ENCODE results near the gene CFAP299. TPM values are rescaled to one million over a fixed set of nuclear protein-coding genes. Genes with fewer than 3 reads are reported as not detected.
"Not testable (repeated sequence)": the region's sequence is repeated elsewhere in the genome, so short reads cannot be mapped to it uniquely, and the experiment has no call there.

Gene CFAP299
- total RNA-seq, 1 donor from 2014 or later, result not detected

GRCh38 chr4:80340036-80340435 is 4.5 kb downstream of the CFAP299 start:
- peaks cover 7% of the 10 kb centered on the region for H3K4me1 Mint-ChIP-seq (ENCODE audit: low read depth)
- H3K36me3 Mint-ChIP-seq (ENCODE audit: low read depth), result no peaks in the 10 kb centered on the region
- H3K4me3 Mint-ChIP-seq, result no peak overlapping the region
- intact Hi-C loops (cut with micrococcal nuclease), result no loop called here
- H3K27me3 Mint-ChIP-seq (ENCODE audit: insufficient read depth), result peaks cover 21% of the 10 kb centered on the region
- peaks cover 16% of the 10 kb centered on the region for H3K9me3 Mint-ChIP-seq
- H3K27ac Mint-ChIP-seq, result no peak overlapping the region
- no peak for DNase-seq (ENCODE audit: low spot score)

- H3K36me3 Mint-ChIP-seq (ENCODE audit: low read depth); H3K4me1 Mint-ChIP-seq (ENCODE audit: low read depth); H3K27me3 Mint-ChIP-seq (ENCODE audit: insufficient read depth); H3K27ac Mint-ChIP-seq; DNase-seq (ENCODE audit: low spot score); intact Hi-C loops (cut with micrococcal nuclease); H3K4me3 Mint-ChIP-seq: not testable (repeated sequence)
- H3K9me3 Mint-ChIP-seq, result peaks cover 16% of the 10 kb centered on the region
Measured at GRCh38 chr4:80342684-80343083, 7.2 kb downstream of the CFAP299 start.

- intact Hi-C loops (cut with micrococcal nuclease), result no loop called here
- DNase-seq (ENCODE audit: low spot score), result no peak
- Mint-ChIP-seq H3K27ac (no peak overlapping the region), H3K9me3 (peaks cover 16% of the 10 kb centered on the region), H3K4me3 (no peak overlapping the region), H3K27me3 (ENCODE audit: insufficient read depth) (peaks cover 12% of the 10 kb centered on the region), H3K4me1 (ENCODE audit: low read depth) (no peaks in the 10 kb centered on the region), H3K36me3 (ENCODE audit: low read depth) (no peaks in the 10 kb centered on the region)
Measured at GRCh38 chr4:80343887-80344286, 8.4 kb downstream of the CFAP299 start.

- no peak overlapping the region for H3K27ac Mint-ChIP-seq
- H3K4me3 Mint-ChIP-seq, result no peak overlapping the region
- H3K36me3 Mint-ChIP-seq (ENCODE audit: low read depth), result no peaks in the 10 kb centered on the region
- H3K27me3 Mint-ChIP-seq (ENCODE audit: insufficient read depth), result peaks cover 31% of the 10 kb centered on the region
- H3K9me3 Mint-ChIP-seq, result no peaks in the 10 kb centered on the region
- H3K4me1 Mint-ChIP-seq (ENCODE audit: low read depth), result no peaks in the 10 kb centered on the region
- intact Hi-C loops (cut with micrococcal nuclease), result loop anchor here (10.0 kb wide), 1 partner anchor 455 kb away; no protein-coding TSS in a partner anchor
- no peak for DNase-seq (ENCODE audit: low spot score)
Measured at GRCh38 chr4:80360084-80360483, 24.6 kb downstream of the CFAP299 start.

DNA sequence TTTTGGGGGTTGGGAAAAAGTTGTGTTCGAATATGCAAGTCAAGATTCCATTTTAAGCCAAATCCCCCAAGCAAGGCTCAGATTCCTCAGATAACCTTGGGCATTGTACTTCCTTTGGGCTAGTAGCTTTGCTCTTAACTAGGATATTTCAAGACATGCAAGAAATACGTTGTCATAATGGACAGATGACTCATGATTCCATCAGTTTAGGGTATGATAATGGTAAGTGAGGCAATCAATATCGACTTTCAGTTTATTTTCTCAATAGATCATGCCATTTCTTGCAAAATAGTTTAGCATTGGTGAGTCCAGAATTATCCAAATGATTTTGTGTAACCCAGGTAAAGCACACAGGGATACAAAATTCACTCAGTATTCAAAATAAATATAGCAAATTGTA is 25.4 kb downstream of the CFAP299 start:
- intact Hi-C loops (cut with micrococcal nuclease), result loop anchor here (10.0 kb wide), 1 partner anchor 454 kb away; no protein-coding TSS in a partner anchor
- H3K4me1 Mint-ChIP-seq (ENCODE audit: low read depth), result no peaks in the 10 kb centered on the region
- peaks cover 31% of the 10 kb centered on the region for H3K27me3 Mint-ChIP-seq (ENCODE audit: insufficient read depth)
- no peaks in the 10 kb centered on the region for H3K36me3 Mint-ChIP-seq (ENCODE audit: low read depth)
- no peak overlapping the region for H3K27ac Mint-ChIP-seq
- no peak for DNase-seq (ENCODE audit: low spot score)
- no peaks in the 10 kb centered on the region for H3K9me3 Mint-ChIP-seq
- H3K4me3 Mint-ChIP-seq, result no peak overlapping the region

- H3K9me3 Mint-ChIP-seq, result no peaks in the 10 kb centered on the region
- no peaks in the 10 kb centered on the region for H3K4me1 Mint-ChIP-seq (ENCODE audit: low read depth)
- peaks cover 31% of the 10 kb centered on the region for H3K27me3 Mint-ChIP-seq (ENCODE audit: insufficient read depth)
- DNase-seq (ENCODE audit: low spot score), result no peak
- intact Hi-C loops (cut with micrococcal nuclease), result loop anchor here (10.0 kb wide), 1 partner anchor 453 kb away; no protein-coding TSS in a partner anchor
- no peak overlapping the region for H3K4me3 Mint-ChIP-seq
- no peak overlapping the region for H3K27ac Mint-ChIP-seq
- no peaks in the 10 kb centered on the region for H3K36me3 Mint-ChIP-seq (ENCODE audit: low read depth)
Measured at GRCh38 chr4:80361329-80361900, 25.9 kb downstream of the CFAP299 start.

DNA sequence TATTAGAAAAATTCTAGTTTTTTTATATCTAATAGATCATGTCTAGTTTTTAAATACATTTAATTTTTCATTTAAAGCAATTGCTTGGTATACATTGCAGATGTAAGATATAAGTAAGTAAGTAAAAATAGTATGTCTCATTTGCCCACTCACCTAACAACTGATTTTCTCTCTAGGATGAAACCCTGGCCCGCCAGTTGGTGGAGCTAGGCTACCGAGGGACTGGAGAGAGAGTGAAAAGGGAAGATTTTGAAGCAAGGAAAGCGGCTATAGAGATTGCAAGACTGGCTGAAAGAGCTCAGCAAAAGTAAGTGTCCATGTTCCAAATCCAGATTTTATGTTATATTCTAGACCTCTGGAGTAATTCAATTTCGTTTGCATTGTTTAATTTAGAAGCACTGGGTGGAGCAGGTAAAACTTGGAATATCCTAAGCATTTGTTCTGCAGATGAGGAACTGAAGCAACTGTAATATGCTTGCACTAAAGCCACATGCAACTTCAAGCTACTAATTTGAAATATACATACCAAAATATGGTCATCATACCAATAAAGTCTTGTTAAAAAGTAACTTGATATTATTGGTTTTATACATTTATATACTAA is 27.1 kb downstream of the CFAP299 start:
- DNase-seq (ENCODE audit: low spot score), result peak; percentile 17
- Mint-ChIP-seq H3K27ac (no peak overlapping the region), H3K27me3 (ENCODE audit: insufficient read depth) (peaks cover 27% of the 10 kb centered on the region), H3K4me3 (no peak overlapping the region), H3K4me1 (ENCODE audit: low read depth) (no peaks in the 10 kb centered on the region), H3K9me3 (no peaks in the 10 kb centered on the region), H3K36me3 (ENCODE audit: low read depth) (no peaks in the 10 kb centered on the region)
- intact Hi-C loops (cut with micrococcal nuclease), result loop anchor here (1.0 to 10.0 kb wide), 3 partner anchors 452 to 988 kb away; no protein-coding TSS in a partner anchor

DNA sequence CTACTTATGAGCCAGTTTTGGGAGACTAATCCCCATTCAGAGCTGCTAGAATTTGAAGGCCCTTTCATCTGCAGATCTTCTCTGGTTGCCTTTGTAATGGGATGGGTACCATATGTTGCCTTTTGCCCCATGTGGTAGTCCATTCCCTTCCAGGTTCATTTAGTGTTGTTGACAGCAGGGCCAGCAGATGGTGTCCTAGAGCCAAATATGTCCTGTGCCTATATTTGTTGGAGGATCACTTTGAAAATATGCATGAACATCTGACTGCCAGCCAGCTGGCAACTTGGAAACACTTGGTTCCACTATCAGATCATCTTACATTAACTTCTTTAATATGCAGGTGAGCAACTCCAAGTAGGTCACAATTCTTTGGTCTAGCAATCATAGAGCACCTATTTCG is 30.4 kb downstream of the CFAP299 start:
- intact Hi-C loops (cut with micrococcal nuclease), result loop anchor here (1.0 to 10.0 kb wide), 3 partner anchors 449 to 675 kb away; no protein-coding TSS in a partner anchor
- no peak overlapping the region for H3K27ac Mint-ChIP-seq
- DNase-seq (ENCODE audit: low spot score), result peak; percentile 19
- no peaks in the 10 kb centered on the region for H3K36me3 Mint-ChIP-seq (ENCODE audit: low read depth)
- H3K4me3 Mint-ChIP-seq, result no peak overlapping the region
- no peaks in the 10 kb centered on the region for H3K4me1 Mint-ChIP-seq (ENCODE audit: low read depth)
- peaks cover 4% of the 10 kb centered on the region for H3K27me3 Mint-ChIP-seq (ENCODE audit: insufficient read depth)
- no peaks in the 10 kb centered on the region for H3K9me3 Mint-ChIP-seq

DNA sequence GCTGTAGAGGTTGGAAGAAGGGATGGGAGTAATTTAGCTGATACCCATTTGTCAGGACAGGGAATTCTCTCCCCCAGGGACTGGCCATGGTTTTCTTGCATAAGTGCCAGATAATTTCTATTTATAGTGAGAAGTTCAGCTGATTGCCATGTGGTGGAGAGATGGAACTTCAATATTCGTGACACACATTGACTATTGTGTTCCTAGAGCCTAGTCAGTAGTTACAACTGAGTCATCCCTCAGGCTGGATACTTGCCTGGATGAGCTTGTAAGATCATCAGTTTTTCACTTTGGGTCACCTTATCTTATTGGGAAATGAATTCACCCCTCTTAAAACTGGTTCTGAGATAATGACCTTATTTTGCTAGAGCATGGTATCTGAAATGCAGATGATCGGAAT is 32.2 kb downstream of the CFAP299 start:
- intact Hi-C loops (cut with micrococcal nuclease), result loop anchor here (2.0 to 10.0 kb wide), 2 partner anchors 447 to 673 kb away; no protein-coding TSS in a partner anchor
- H3K36me3 Mint-ChIP-seq (ENCODE audit: low read depth), result no peaks in the 10 kb centered on the region
- no peak overlapping the region for H3K27ac Mint-ChIP-seq
- no peak for DNase-seq (ENCODE audit: low spot score)
- H3K4me3 Mint-ChIP-seq, result no peak overlapping the region
- H3K9me3 Mint-ChIP-seq, result peaks cover 9% of the 10 kb centered on the region
- H3K4me1 Mint-ChIP-seq (ENCODE audit: low read depth), result no peaks in the 10 kb centered on the region
- peaks cover 2% of the 10 kb centered on the region for H3K27me3 Mint-ChIP-seq (ENCODE audit: insufficient read depth)

- H3K27me3 Mint-ChIP-seq (ENCODE audit: insufficient read depth), result no peaks in the 10 kb centered on the region
- no peaks in the 10 kb centered on the region for H3K36me3 Mint-ChIP-seq (ENCODE audit: low read depth)
- H3K4me3 Mint-ChIP-seq, result no peak overlapping the region
- DNase-seq (ENCODE audit: low spot score), result no peak
- no peaks in the 10 kb centered on the region for H3K4me1 Mint-ChIP-seq (ENCODE audit: low read depth)
- peaks cover 9% of the 10 kb centered on the region for H3K9me3 Mint-ChIP-seq
- no peak overlapping the region for H3K27ac Mint-ChIP-seq
- intact Hi-C loops (cut with micrococcal nuclease), result no loop called here
Measured at GRCh38 chr4:80370635-80371034, 35.1 kb downstream of the CFAP299 start.

DNA sequence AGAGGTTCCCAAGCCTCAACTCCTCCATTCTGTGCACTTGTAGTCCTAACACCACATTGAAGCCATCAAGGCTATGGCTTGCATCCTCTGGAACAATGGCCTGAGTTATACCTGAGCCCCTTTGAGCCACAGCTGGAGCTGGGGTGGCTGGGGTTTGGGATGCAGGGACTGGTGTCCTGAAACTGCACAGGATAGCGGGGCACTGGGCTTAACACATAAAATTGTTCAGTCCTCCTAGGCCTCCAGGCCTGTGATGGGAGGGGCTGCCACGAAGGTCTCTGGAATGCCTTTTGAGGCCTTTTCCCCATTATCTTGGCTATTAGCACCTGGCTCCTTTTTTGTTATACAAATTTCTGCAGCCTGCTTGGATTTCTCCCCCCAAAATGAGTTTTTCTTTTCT is 35.5 kb downstream of the CFAP299 start:
- intact Hi-C loops (cut with micrococcal nuclease), result no loop called here
- no peak for DNase-seq (ENCODE audit: low spot score)
- H3K4me3 Mint-ChIP-seq, result no peak overlapping the region
- H3K9me3 Mint-ChIP-seq, result peaks cover 9% of the 10 kb centered on the region
- H3K4me1 Mint-ChIP-seq (ENCODE audit: low read depth), result no peaks in the 10 kb centered on the region
- H3K27ac Mint-ChIP-seq, result no peak overlapping the region
- no peaks in the 10 kb centered on the region for H3K36me3 Mint-ChIP-seq (ENCODE audit: low read depth)
- no peaks in the 10 kb centered on the region for H3K27me3 Mint-ChIP-seq (ENCODE audit: insufficient read depth)

GRCh38 chr4:80374180-80374579 is 38.6 kb downstream of the CFAP299 start:
- Mint-ChIP-seq H3K27me3 (ENCODE audit: insufficient read depth) (no peaks in the 10 kb centered on the region), H3K9me3 (peaks cover 9% of the 10 kb centered on the region), H3K4me3 (no peak overlapping the region), H3K36me3 (ENCODE audit: low read depth) (no peaks in the 10 kb centered on the region), H3K27ac (no peak overlapping the region), H3K4me1 (ENCODE audit: low read depth) (no peaks in the 10 kb centered on the region)
- intact Hi-C loops (cut with micrococcal nuclease), result no loop called here
- DNase-seq (ENCODE audit: low spot score), result no peak

DNA sequence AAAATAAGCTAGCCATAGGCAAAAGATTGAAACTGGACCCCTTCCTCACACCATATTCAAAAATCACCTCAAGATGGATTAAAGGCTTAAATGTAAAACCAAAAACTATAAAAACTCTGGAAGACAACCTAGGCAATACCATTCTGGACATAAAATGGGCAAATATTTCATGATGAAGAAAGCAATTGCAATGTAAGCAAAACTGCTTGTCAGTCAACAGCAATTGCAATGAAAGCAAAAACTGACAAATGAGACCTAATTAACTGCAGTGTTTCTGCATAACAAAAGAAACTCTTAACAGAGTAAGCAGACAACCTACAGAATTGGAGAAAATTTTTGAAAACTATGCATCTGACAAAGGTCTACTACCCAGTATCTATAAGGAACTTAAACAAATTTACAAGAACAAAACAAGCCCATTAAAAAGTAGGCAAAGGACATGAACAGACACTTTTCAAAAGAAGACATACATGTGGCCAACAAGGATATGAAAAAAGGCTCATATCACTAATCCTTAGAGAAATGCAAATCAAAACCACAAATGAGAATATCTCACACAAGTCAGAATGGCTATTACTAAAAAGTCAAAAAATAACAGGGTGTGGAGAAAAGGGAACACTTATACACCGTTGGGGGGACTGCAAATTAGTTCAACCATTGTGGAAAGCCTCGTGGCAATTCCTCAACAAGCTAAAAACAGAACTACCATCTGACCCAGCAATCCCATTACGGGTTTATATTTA is 46.7 kb downstream of the CFAP299 start:
- intact Hi-C loops (cut with micrococcal nuclease), result no loop called here
- H3K9me3 Mint-ChIP-seq, result peaks cover 5% of the 10 kb centered on the region

More for the DNA sequence above, 46.7 kb downstream of the CFAP299 start:
- no peaks in the 10 kb centered on the region for H3K4me1 Mint-ChIP-seq (ENCODE audit: low read depth)
- no peak for DNase-seq (ENCODE audit: low spot score)
- no peak overlapping the region for H3K4me3 Mint-ChIP-seq
- no peak overlapping the region for H3K27ac Mint-ChIP-seq
- H3K27me3 Mint-ChIP-seq (ENCODE audit: insufficient read depth), result peaks cover 5% of the 10 kb centered on the region
- H3K36me3 Mint-ChIP-seq (ENCODE audit: low read depth), result no peaks in the 10 kb centered on the region
